Keratinocyte (primary cell): ENCODE data around the gene CLEC7A. TPM values are rescaled to one million over a fixed set of nuclear protein-coding genes. Genes with fewer than 3 reads are reported as not detected.

Experiments
- DNase-seq: peaks from one replicate; pipeline ENCODE4 v3.0.0-alpha.2; 2011; ENCODE audit warnings: low read depth, missing footprints, low spot score
- FAIRE-seq: peaks from 2 replicates; lab custom pipeline; 2011; peaks lifted over from hg19 to GRCh38; lab: Jason Lieb, UNC
- H2AFZ ChIP-seq: 2 replicates; pipeline ENCODE4 v1.6.0; 2012; ENCODE audit warnings: low read length, control low read depth, inconsistent platforms; ENCODE audit not compliant: control insufficient read depth
- H3K27ac ChIP-seq: 2 replicates; pipeline ENCODE4 v1.5.1; 2011; ENCODE audit warnings: low read length; ENCODE audit not compliant: control insufficient read depth, insufficient read depth
- H3K27me3 ChIP-seq: 3 replicates; pipeline ENCODE4 v1.6.0; 2011; ENCODE audit warnings: low read length; ENCODE audit not compliant: control insufficient read depth, insufficient read depth; ENCODE audit errors: extremely low read depth
- H3K36me3 ChIP-seq, 2 experiments: 2 replicates in 1 of 2; 3 replicates in 1 of 2; pipeline ENCODE4 v1.5.1; 2011; ENCODE audit warnings: low read length in 2 of 2, mild to moderate bottlenecking in 1 of 2; ENCODE audit not compliant: control insufficient read depth in 2 of 2, insufficient read depth in 2 of 2; ENCODE audit errors: extremely low read depth in 1 of 2
- H3K4me1 ChIP-seq: 3 replicates; pipeline ENCODE4 v1.5.1; 2011; ENCODE audit warnings: low read length; ENCODE audit not compliant: control insufficient read depth, insufficient read depth; ENCODE audit errors: extremely low read depth
- H3K4me2 ChIP-seq: 3 replicates; pipeline ENCODE4 v1.6.0; 2011; ENCODE audit warnings: low read depth, low read length; ENCODE audit not compliant: control insufficient read depth, insufficient read depth; ENCODE audit errors: extremely low read depth
- H3K4me3 ChIP-seq, 3 experiments: fragments of 200-600 bp in 1 of 3; sonication (generic) in 1 of 3; 2 replicates in 2 of 3; 3 replicates in 1 of 3; pipeline ENCODE4 v1.5.1; 2011 to 2016; ENCODE audit warnings: low read length in 3 of 3, mild to moderate bottlenecking in 3 of 3, control low read depth in 2 of 3, inconsistent platforms in 1 of 3, low read depth in 1 of 3, mixed read lengths in 1 of 3, mixed run types in 1 of 3, moderate library complexity in 1 of 3; ENCODE audit not compliant: control insufficient read depth in 2 of 3, insufficient read depth in 2 of 3; ENCODE audit errors: extremely low read depth in 1 of 3
- H3K79me2 ChIP-seq: 2 replicates; pipeline ENCODE4 v1.6.0; 2012; ENCODE audit warnings: low read length; ENCODE audit not compliant: control insufficient read depth, insufficient read depth
- H3K9ac ChIP-seq: 3 replicates; pipeline ENCODE4 v1.6.0; 2011; ENCODE audit warnings: low read length; ENCODE audit not compliant: control insufficient read depth, insufficient read depth; ENCODE audit errors: extremely low read depth
- H3K9me1 ChIP-seq: 3 replicates; pipeline ENCODE4 v1.6.0; 2011; ENCODE audit warnings: low read length; ENCODE audit not compliant: control insufficient read depth, insufficient read depth; ENCODE audit errors: extremely low read depth
- H3K9me3 ChIP-seq: 2 replicates; pipeline ENCODE4 v1.5.1; 2012; ENCODE audit warnings: low read depth, low read length; ENCODE audit not compliant: control insufficient read depth
- H4K20me1 ChIP-seq: 3 replicates; pipeline ENCODE4 v1.6.0; 2011; ENCODE audit warnings: low read length; ENCODE audit not compliant: control insufficient read depth, insufficient read depth; ENCODE audit errors: extremely low read depth
- EZH2 ChIP-seq: IDR thresholded peaks from one replicate; pipeline ENCODE4 v1.6.1; 2012; ENCODE audit warnings: inconsistent platforms, mild to moderate bottlenecking, low read length, moderate library complexity
- dilution Hi-C: fragments of 300-500 bp; cut with MboI; formaldehyde crosslinking; loops from one replicate; pipeline ENCODE4 v1.7.0; 2020; ENCODE audit warnings: low sequenced_read_pairs; ENCODE audit not compliant: extremely low pct_ligation_motif_present
- polyA plus RNA-seq, 5 experiments: library from polyadenylated mRNA; depleted of rRNA in 3 of 5; stranded (reverse) in 3 of 5; stranded (forward) in 1 of 5; unstranded in 1 of 5; fragments of >200 nt; gene quantifications; 1 replicate in 1 of 5; 2 replicates in 3 of 5; 3 replicates in 1 of 5; pipeline versions ENCODE4 v1.2.1 to v1.2.3, GENCODE V29; 2011 to 2012; ENCODE audit warnings: missing spikeins in 2 of 5, low read depth in 1 of 5, low replicate concordance in 1 of 5
- TF ChIP-seq, protein P1 (sequence below), 3 experiments: IDR thresholded peaks in 1 of 3; conservative IDR thresholded peaks in 1 of 3; optimal IDR thresholded peaks in 1 of 3; 2 replicates in 2 of 3; 3 replicates in 1 of 3; pipeline versions ENCODE3 to v1.5.1; 2011; ENCODE audit warnings: low read length in 3 of 3, mild to moderate bottlenecking in 3 of 3, moderate library complexity in 2 of 3, control low read depth in 1 of 3, inconsistent platforms in 1 of 3; ENCODE audit not compliant: insufficient read depth in 2 of 3; ENCODE audit errors: extremely low read depth in 1 of 3

The CLEC7A gene
- polyA plus RNA-seq, 1 donor (not counting 4 experiments of a cell fraction or from before 2014, with no cell fraction given) = 0.62 TPM

DNA sequence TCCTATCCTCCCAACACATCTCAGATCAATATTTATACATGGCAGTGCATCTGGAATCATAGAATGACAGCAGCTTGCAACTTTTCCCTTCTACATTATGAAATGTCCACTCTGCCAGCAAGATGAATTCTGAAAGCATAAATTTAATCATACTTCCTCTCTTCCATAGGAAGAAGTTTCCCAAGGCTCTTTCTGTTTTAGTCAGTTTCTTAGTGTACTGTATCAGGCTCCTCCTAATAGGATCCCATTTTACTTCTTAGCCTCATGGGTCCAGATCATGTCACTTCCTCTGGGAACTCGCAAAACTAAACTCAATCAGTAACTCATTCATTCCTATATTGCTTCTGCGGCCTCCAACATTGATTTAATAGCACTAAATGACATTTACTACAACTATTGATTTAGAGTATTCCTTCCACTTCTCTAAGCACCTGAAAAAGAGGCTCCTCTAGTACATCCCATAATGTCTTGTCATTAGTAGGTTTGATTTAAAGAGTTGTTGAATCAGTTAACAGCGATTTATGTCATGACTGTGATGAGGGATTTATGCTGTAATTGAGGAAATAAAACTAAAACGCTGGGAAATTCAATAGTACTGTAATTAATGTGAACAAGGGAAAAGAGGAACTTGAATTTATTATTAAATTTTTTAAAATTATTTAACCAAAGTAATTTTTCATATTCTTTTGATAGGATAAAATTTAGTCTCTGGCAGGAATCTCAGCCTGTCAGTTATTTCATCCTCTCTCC lies 35.2 kb downstream of the CLEC7A start:
- H3K4me1 ChIP-seq = no peaks in the 10 kb centered on the region
- no peak overlapping the region for H3K9ac ChIP-seq
- dilution Hi-C loops = no loop called here
- no peaks in the 10 kb centered on the region for H3K36me3 ChIP-seq
- no peaks in the 10 kb centered on the region for H3K9me3 ChIP-seq
- H3K9me1 ChIP-seq = no peaks in the 10 kb centered on the region
- no peak overlapping the region for H3K4me2 ChIP-seq
- FAIRE-seq = no peak
- H3K4me3 ChIP-seq = no peak overlapping the region
- no peak overlapping the region for H3K27ac ChIP-seq
- no peaks in the 10 kb centered on the region for H4K20me1 ChIP-seq
- H2AFZ ChIP-seq = no peak overlapping the region
- DNase-seq = no peak
- H3K79me2 ChIP-seq = no peaks in the 10 kb centered on the region
- H3K27me3 ChIP-seq = no peaks in the 10 kb centered on the region
- TF ChIP-seq, protein P1, sequence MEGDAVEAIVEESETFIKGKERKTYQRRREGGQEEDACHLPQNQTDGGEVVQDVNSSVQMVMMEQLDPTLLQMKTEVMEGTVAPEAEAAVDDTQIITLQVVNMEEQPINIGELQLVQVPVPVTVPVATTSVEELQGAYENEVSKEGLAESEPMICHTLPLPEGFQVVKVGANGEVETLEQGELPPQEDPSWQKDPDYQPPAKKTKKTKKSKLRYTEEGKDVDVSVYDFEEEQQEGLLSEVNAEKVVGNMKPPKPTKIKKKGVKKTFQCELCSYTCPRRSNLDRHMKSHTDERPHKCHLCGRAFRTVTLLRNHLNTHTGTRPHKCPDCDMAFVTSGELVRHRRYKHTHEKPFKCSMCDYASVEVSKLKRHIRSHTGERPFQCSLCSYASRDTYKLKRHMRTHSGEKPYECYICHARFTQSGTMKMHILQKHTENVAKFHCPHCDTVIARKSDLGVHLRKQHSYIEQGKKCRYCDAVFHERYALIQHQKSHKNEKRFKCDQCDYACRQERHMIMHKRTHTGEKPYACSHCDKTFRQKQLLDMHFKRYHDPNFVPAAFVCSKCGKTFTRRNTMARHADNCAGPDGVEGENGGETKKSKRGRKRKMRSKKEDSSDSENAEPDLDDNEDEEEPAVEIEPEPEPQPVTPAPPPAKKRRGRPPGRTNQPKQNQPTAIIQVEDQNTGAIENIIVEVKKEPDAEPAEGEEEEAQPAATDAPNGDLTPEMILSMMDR (optimal IDR thresholded peaks at IDR 0.05 in 1 of 3, IDR thresholded peaks at IDR 0.05 in 1 of 3, conservative IDR thresholded peaks at IDR 0.05 in 1 of 3; ENCODE audit: extremely low read depth in 1 of 3, insufficient read depth in 2 of 3, low read length in 3 of 3) = no peak
- no peak for TF ChIP-seq EZH2

DNA sequence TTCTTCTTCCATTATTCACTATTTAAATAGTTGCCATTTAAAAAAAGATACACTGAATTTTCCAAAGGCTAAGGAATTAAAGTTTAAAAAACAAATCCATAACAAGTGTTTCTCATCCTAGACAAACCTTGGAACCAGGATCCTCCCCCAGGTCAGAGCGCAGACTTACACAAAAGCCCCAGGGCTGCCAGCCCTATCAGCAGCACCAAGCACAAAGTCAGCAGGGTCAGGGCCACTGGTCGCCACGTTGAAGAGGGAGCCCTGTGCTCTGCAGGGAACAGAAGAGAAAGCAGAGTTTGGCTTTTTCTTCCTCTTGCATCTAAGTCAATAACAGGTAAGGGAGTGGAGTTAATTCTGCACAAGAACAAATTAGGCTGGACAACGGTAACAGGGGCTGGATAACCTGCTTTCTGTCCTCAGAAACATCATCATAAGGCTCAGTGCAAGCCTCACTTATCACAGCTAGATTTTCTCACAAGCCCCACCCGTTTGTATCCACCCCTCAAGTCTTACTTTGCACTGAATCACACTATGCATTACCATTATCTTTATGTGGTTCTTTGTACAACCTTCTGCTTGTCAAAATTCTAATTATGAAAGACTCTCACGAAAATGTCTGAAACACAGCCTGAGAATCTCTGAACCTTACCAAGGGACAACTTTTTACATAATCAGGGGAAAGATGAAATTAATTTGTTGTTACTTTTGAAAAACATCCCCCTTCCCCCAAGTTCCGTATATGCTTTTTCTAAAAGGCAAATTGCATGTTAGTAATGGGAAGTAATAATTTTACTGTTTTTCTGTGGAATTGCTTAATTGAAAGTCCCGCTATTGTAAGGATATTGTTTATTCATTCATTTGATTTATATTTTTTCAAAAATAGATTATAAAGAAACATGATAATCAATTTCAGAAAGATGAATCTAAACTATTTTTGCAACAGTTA lies 40.8 kb downstream of the CLEC7A start:
- dilution Hi-C loops = no loop called here
- no peak overlapping the region for H2AFZ ChIP-seq
- no peak for FAIRE-seq

More for the DNA sequence above, 40.8 kb downstream of the CLEC7A start:
- no peaks in the 10 kb centered on the region for H3K9me1 ChIP-seq
- H3K9me3 ChIP-seq = no peaks in the 10 kb centered on the region
- no peak for DNase-seq
- H4K20me1 ChIP-seq = no peaks in the 10 kb centered on the region
- TF ChIP-seq EZH2 = no peak
- TF ChIP-seq, protein P1 (optimal IDR thresholded peaks at IDR 0.05 in 1 of 3, IDR thresholded peaks at IDR 0.05 in 1 of 3, conservative IDR thresholded peaks at IDR 0.05 in 1 of 3; ENCODE audit: extremely low read depth in 1 of 3, insufficient read depth in 2 of 3, low read length in 3 of 3) = no peak
- H3K4me1 ChIP-seq = no peaks in the 10 kb centered on the region
- H3K9ac ChIP-seq = no peak overlapping the region
- H3K27me3 ChIP-seq = no peaks in the 10 kb centered on the region
- no peak overlapping the region for H3K27ac ChIP-seq
- no peaks in the 10 kb centered on the region for H3K36me3 ChIP-seq
- no peak overlapping the region for H3K4me2 ChIP-seq
- H3K79me2 ChIP-seq = no peaks in the 10 kb centered on the region
- H3K4me3 ChIP-seq = no peak overlapping the region
